HFFc6 (cell line): Measurements from ENCODE around the gene C9orf50. TPM values are rescaled to one million over a fixed set of nuclear protein-coding genes. Genes with fewer than 3 reads are reported as not detected.
A peak's percentile ranks its signal among the peaks of the same experiment; 100 is the strongest.

Source experiments
- DNase-seq: peaks from one replicate; pipeline ENCODE4 v3.0.0-alpha.2; 2018
- H3K27ac Mint-ChIP-seq: 2 replicates; pipeline ENCODE4 v1.8.0; 2020; ENCODE audit warnings: mild to moderate bottlenecking, mixed read lengths
- H3K27me3 Mint-ChIP-seq: 2 replicates; pipeline ENCODE4 v1.8.0; 2021; ENCODE audit warnings: mild to moderate bottlenecking, moderate library complexity, mixed read lengths; ENCODE audit not compliant: insufficient read depth
- H3K36me3 Mint-ChIP-seq: 2 replicates; pipeline ENCODE4 v1.8.0; 2021; ENCODE audit warnings: low read depth, mixed read lengths
- H3K4me1 Mint-ChIP-seq: 2 replicates; pipeline ENCODE4 v1.8.0; 2020; ENCODE audit warnings: low read depth, mixed read lengths
- H3K4me3 Mint-ChIP-seq: 2 replicates; pipeline ENCODE4 v1.8.0; 2020; ENCODE audit warnings: mild to moderate bottlenecking, moderate library complexity, mixed read lengths
- H3K9me3 Mint-ChIP-seq: 2 replicates; pipeline ENCODE4 v1.8.0; 2020; ENCODE audit warnings: mild to moderate bottlenecking, mixed read lengths
- long read RNA-seq: library from polyadenylated mRNA; unstranded; transcript quantifications from one replicate; pipeline ENCODE4 v2.0.0, GENCODE V29; 2019
- total RNA-seq, 6 experiments: library from RNA; stranded (reverse); fragmentation: NEBNext Ultra II Directional; extraction: Animal tissue kit (Norgen Biotek cat#: 25700); gene quantifications; 2 replicates in 1 of 6; 3 replicates in 5 of 6; pipeline ENCODE4 v1.2.3, GENCODE V29; 2021
- TF ChIP-seq, protein P1 (sequence below): fragments of 200-600 bp; sonication (generic); IDR thresholded peaks from 2 replicates; pipeline ENCODE4 v1.5.0; 2021; ENCODE audit warnings: antibody characterized with exemption, mild to moderate bottlenecking

The C9orf50 gene
- under 1 TPM in 2 of 6 experiments, not detected in 4; 0.14 to 0.20 TPM for total RNA-seq
- long read RNA-seq = 0 reads

GRCh38 chr9:129620669-129621295, at the start of gene C9orf50:
TSS of gene C9orf50 (minus strand) at chr9:129621101. CDS start at chr9:129620574, 527 bp downstream.
- Mint-ChIP-seq H3K4me3 (peak within 1 kb of the TSS; percentile 37), H3K4me1 (peaks cover 53% of the 10 kb centered on the region), H3K9me3 (no peaks in the 10 kb centered on the region), H3K27me3 (no peaks in the 10 kb centered on the region), H3K27ac (no peak within 1 kb of the TSS), H3K36me3 (no peaks in the 10 kb centered on the region)
- TF ChIP-seq, protein P1, sequence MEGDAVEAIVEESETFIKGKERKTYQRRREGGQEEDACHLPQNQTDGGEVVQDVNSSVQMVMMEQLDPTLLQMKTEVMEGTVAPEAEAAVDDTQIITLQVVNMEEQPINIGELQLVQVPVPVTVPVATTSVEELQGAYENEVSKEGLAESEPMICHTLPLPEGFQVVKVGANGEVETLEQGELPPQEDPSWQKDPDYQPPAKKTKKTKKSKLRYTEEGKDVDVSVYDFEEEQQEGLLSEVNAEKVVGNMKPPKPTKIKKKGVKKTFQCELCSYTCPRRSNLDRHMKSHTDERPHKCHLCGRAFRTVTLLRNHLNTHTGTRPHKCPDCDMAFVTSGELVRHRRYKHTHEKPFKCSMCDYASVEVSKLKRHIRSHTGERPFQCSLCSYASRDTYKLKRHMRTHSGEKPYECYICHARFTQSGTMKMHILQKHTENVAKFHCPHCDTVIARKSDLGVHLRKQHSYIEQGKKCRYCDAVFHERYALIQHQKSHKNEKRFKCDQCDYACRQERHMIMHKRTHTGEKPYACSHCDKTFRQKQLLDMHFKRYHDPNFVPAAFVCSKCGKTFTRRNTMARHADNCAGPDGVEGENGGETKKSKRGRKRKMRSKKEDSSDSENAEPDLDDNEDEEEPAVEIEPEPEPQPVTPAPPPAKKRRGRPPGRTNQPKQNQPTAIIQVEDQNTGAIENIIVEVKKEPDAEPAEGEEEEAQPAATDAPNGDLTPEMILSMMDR = no peak
- no peak for DNase-seq

DNA sequence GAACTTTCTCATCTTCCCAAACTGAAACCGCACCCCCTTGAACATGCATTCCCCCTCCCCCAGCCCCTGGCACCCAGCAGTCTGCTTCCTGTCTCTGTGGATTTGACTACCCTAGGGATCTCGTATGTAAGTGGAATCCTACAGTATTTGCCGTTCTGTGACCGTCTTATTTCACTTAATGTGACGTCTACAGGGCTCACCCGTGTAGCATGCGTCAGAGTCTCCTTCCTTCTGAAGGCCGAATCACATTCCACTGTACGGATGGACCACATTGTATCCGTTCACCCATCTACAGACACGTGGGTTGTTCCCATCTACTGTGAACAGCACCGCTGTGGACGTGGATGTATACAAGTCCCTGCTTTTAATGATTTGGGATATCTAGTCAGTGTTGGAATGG, 49.0 kb upstream of the C9orf50 start:
- H3K9me3 Mint-ChIP-seq = no peaks in the 10 kb centered on the region
- peak overlapping the region; percentile 74; the same call in 1 of the 2 replicates for H3K4me3 Mint-ChIP-seq
- H3K36me3 Mint-ChIP-seq = peaks cover 12% of the 10 kb centered on the region; the same call in 1 of the 2 replicates
- peaks cover 43% of the 10 kb centered on the region for H3K4me1 Mint-ChIP-seq
- DNase-seq = no peak
- TF ChIP-seq, protein P1 = no peak
- peak overlapping the region; percentile 78; the same call in 1 of the 2 replicates for H3K27ac Mint-ChIP-seq
- H3K27me3 Mint-ChIP-seq = no peaks in the 10 kb centered on the region; the same call in none of the 2 replicates

GRCh38 chr9:129669141-129669718, 48.3 kb upstream of the C9orf50 start:
- Mint-ChIP-seq H3K9me3 (no peaks in the 10 kb centered on the region), H3K4me3 (peak overlapping the region; percentile 74; the same call in 1 of the 2 replicates), H3K27ac (peak overlapping the region; percentile 78; the same call in 1 of the 2 replicates), H3K27me3 (no peaks in the 10 kb centered on the region; the same call in none of the 2 replicates), H3K4me1 (peaks cover 47% of the 10 kb centered on the region), H3K36me3 (peaks cover 12% of the 10 kb centered on the region; the same call in 1 of the 2 replicates)
- peak; percentile 38 for DNase-seq
- TF ChIP-seq, protein P1 = peak; percentile 28; the same call in 1 of the 2 replicates

DNA sequence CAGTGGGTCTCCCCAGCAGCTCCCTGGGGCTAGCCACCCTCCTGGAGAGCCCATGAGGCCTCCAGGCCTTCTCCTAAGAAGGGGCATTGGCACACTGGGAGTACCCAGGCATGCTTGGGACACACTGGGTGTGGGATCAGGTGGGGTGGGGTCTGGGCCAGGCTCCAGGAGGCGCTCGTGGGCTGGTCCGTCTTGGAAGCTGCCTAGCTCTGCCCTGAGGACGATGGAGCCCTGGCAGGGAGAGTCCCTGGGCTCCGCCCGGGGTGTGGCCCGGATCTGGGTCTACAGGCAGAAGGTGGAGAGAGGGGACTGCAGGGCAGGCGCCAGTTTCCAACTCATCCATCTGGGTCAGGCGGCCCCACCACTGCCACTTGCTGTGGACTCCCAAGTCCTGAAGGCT, 46.9 kb upstream of the C9orf50 start:
- no peak overlapping the region for H3K27ac Mint-ChIP-seq
- peaks cover 12% of the 10 kb centered on the region; the same call in 1 of the 2 replicates for H3K36me3 Mint-ChIP-seq
- no peaks in the 10 kb centered on the region; the same call in none of the 2 replicates for H3K27me3 Mint-ChIP-seq
- DNase-seq = no peak
- peaks cover 46% of the 10 kb centered on the region for H3K4me1 Mint-ChIP-seq
- TF ChIP-seq, protein P1 = peak; percentile 26; the same call in 1 of the 2 replicates
- no peaks in the 10 kb centered on the region for H3K9me3 Mint-ChIP-seq
- H3K4me3 Mint-ChIP-seq = peak overlapping the region; percentile 92

GRCh38 chr9:129667378-129667777, 46.5 kb upstream of the C9orf50 start:
- Mint-ChIP-seq H3K9me3 (no peaks in the 10 kb centered on the region), H3K36me3 (peaks cover 12% of the 10 kb centered on the region; the same call in 1 of the 2 replicates), H3K4me1 (peaks cover 44% of the 10 kb centered on the region), H3K27ac (peak overlapping the region; percentile 72; the same call in 1 of the 2 replicates), H3K4me3 (peak overlapping the region; percentile 92), H3K27me3 (no peaks in the 10 kb centered on the region; the same call in none of the 2 replicates)
- no peak for DNase-seq
- TF ChIP-seq, protein P1 = no peak
